ENCODE data around the gene MGME1.

The MGME1 gene

GRCh38 chr20:17971300-17972013 is 2.6 kb downstream of the MGME1 start:
- FAIRE-seq (no peak), DNase-seq (ENCODE audit: insufficient read length, low spot score) (no peak)
- no peak for TF ChIP-seq POLR2A (IDR thresholded peaks at IDR 0.05; ENCODE audit: low read depth, low read length)

- FAIRE-seq (no peak), DNase-seq (ENCODE audit: insufficient read length, low spot score) (no peak)
- no peak for TF ChIP-seq POLR2A (IDR thresholded peaks at IDR 0.05; ENCODE audit: low read depth, low read length)
These were observed 3.3 kb downstream of the MGME1 start for GRCh38 chr20:17972121-17972520.

GRCh38 chr20:17976305-17976704 is 7.5 kb downstream of the MGME1 start:
- no peak for FAIRE-seq
- no peak for DNase-seq (ENCODE audit: insufficient read length, low spot score)
- no peak for TF ChIP-seq POLR2A (IDR thresholded peaks at IDR 0.05; ENCODE audit: low read depth, low read length)

GRCh38 chr20:17985388-17986018 is 16.7 kb downstream of the MGME1 start:
- FAIRE-seq (no peak), DNase-seq (ENCODE audit: insufficient read length, low spot score) (no peak)
- no peak for TF ChIP-seq POLR2A (IDR thresholded peaks at IDR 0.05; ENCODE audit: low read depth, low read length)

- DNase-seq (ENCODE audit: insufficient read length, low spot score) (no peak), FAIRE-seq (no peak)
- no peak for TF ChIP-seq POLR2A (IDR thresholded peaks at IDR 0.05; ENCODE audit: low read depth, low read length)
These were observed 19.2 kb downstream of the MGME1 start for GRCh38 chr20:17987988-17988387.

DNA sequence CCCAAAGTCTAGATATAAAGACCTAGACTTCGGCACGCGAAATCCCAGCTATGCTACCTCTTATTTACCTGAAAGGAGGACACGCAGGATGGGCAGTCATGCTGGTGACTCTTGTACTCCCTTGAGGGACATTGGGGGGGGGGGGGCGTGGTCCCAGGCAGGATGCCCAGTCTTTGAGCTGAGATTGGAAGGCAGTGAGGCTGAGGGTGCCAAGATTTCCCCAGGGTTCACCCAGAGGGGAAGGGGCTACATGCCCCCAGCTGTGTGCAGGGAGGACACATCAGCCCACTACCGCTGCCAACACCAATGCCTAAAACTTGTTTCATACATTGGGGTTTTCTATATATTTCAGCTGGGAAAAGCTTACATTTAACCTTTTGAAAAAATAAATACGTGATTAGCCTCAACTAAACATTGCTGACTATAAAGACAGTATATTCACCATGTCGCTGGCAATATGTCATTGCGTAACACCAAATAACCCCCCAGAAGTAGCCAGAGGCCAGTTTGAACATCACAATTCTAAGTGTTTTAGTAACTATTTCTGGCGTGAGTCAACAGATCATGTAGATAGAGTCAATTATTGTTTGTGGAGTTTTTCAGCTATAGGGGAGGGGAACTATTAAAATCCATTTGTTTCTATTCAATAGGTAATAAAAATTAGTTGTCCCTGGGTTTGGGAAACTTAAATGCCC is 21.6 kb downstream of the MGME1 start:
- no peak for FAIRE-seq
- TF ChIP-seq POLR2A (IDR thresholded peaks at IDR 0.05; ENCODE audit: low read depth, low read length): no peak
- DNase-seq (ENCODE audit: insufficient read length, low spot score): no peak

DNA sequence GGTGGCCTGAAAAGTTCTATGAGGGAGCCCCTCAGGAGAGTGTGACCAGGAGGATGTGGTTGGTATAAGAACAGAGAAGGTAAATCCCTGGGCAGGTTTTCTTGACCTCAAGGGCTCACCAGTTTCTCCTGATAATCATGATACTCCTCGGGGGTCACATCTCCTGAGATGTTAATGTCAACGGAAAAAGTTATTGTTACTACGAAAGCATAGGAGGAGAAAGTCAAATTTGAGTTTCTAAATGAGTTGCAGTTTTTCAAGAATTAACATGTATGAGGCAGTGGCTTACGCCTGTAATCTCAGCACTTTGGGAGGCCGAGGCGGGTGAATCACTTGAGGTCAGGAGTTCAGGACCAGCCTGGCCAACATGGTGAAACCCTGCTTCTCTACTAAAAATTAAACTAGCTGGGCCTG is 23.4 kb downstream of the MGME1 start:
- DNase-seq (ENCODE audit: insufficient read length, low spot score) (no peak), FAIRE-seq (no peak)
- TF ChIP-seq POLR2A (IDR thresholded peaks at IDR 0.05; ENCODE audit: low read depth, low read length): no peak

DNA sequence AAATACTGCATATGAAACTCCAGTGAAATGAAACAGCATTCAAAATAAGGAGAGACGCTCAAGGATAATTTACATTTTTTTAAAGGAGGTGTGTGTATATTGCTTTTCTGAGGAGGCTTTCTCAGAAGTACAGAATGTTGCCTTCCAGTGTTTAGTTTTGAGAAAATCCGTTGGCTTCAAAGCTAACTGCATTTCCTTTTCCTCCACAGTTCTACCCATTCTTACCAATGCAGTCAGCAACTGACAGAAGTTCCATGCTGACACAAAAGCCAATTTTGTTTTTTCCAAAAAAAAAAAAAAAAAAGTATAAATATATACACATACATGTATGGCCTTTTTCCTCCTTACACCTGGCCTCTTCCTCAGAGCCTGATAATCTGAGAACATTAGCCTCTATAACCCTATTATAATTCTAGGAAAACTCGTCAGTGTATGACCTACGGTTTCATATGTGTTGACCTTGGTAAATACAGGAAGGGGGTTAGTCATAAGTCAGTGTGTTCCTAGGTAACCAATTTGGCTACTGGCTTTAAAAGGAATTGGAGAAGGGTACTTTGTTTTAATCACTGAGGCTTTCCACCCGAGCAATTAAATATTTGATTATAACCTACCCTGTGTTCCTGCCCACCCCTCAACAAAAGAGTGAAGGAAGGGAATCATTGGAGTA is 24.2 kb downstream of the MGME1 start:
- FAIRE-seq (no peak), DNase-seq (ENCODE audit: insufficient read length, low spot score) (no peak)
- TF ChIP-seq POLR2A (IDR thresholded peaks at IDR 0.05; ENCODE audit: low read depth, low read length): no peak

- TF ChIP-seq POLR2A (IDR thresholded peaks at IDR 0.05; ENCODE audit: low read depth, low read length): no peak
- FAIRE-seq: no peak
- no peak for DNase-seq (ENCODE audit: insufficient read length, low spot score)
These were observed 24.7 kb downstream of the MGME1 start for GRCh38 chr20:17993546-17993945.

- FAIRE-seq (no peak), DNase-seq (ENCODE audit: insufficient read length, low spot score) (peak; percentile 33)
- TF ChIP-seq POLR2A (IDR thresholded peaks at IDR 0.05; ENCODE audit: low read depth, low read length): no peak
These were observed 27.4 kb downstream of the MGME1 start for GRCh38 chr20:17995967-17996819.

DNA sequence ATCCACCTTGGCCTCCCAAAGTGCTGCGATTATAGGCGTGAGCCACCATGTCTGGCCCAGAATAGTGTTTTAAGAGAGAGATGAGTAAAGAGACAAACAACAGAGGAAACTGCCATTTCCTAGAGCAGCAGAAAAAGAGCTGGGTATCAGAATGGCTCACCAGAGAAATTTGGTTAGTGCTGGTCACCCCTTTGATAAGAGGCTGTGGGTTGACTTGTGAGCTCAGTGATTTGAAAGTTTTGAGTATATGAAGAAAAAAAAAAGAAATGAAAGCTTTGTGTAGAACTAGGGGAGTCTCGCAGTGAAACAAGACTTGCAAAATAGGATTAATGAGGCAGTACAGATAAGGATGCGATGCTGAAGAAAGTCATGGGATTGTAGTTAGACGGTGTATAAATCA is 29.6 kb downstream of the MGME1 start:
- no peak for TF ChIP-seq POLR2A (IDR thresholded peaks at IDR 0.05; ENCODE audit: low read depth, low read length)
- no peak for DNase-seq (ENCODE audit: insufficient read length, low spot score)
- FAIRE-seq: no peak

GRCh38 chr20:17999566-17999965 is 30.7 kb downstream of the MGME1 start:
- DNase-seq (ENCODE audit: insufficient read length, low spot score): no peak
- FAIRE-seq: no peak
- TF ChIP-seq POLR2A (IDR thresholded peaks at IDR 0.05; ENCODE audit: low read depth, low read length): no peak

DNA sequence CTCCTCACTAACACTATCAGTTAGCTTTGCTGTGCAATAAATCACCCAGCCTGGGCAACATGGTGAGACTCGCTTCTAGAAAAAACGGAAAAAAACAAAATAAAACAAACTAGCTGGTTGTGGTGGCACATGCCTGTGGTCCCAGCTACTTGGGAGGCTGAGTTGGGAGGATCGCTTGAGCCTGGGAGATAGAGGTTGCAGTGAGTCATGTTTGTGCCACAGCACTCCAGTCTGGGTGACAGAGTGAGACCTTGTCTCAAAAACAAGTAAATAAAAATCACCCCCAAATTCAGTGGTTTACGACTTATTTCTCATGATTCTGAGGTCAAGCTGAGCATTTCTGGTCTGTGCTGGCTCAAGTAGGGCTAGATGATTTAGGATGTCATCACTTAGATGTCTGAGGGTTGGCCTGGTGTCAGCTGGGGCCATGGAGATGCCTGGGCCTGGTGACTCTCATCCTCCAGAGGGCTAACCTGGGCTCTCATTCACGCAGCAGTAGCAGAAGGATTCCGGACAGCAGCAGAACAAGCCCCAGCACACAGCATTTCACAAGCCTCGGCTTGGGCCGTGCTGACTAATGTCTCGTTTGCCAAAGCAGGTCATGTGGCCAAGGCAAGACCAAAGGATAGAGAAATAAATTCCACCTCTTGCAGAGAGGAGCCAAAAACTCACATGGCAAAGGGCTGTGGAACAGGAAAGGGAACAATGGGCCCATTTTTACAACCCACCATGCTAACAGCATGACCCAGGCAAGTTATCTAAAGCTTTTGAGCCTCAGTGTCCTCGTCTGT is 32.5 kb downstream of the MGME1 start:
- DNase-seq (ENCODE audit: insufficient read length, low spot score): peak; percentile 40
- no peak for FAIRE-seq
- TF ChIP-seq POLR2A (IDR thresholded peaks at IDR 0.05; ENCODE audit: low read depth, low read length): no peak

All from H54 (cell line).